ENCODE data around the gene C1orf159.
"Not testable (repeated sequence)": the region's sequence is repeated elsewhere in the genome, so short reads cannot be mapped to it uniquely, and the experiment has no call there.

The C1orf159 gene

GRCh38 chr1:1148569-1148968 is 32.7 kb upstream of the C1orf159 start:
- DNase-seq: no peak

- DNase-seq: no peak
These were observed 32.2 kb upstream of the C1orf159 start for GRCh38 chr1:1148061-1148460.

GRCh38 chr1:1146596-1146995 is 30.7 kb upstream of the C1orf159 start:
- no peak for DNase-seq

- no peak for DNase-seq
These were observed 30.1 kb upstream of the C1orf159 start for GRCh38 chr1:1146026-1146425.

GRCh38 chr1:1145547-1145914 is 29.6 kb upstream of the C1orf159 start:
- DNase-seq: no peak

GRCh38 chr1:1144843-1145546 is 29.1 kb upstream of the C1orf159 start:
- no peak for DNase-seq

- DNase-seq: no peak
These were observed 28.4 kb upstream of the C1orf159 start for GRCh38 chr1:1144122-1144842.

GRCh38 chr1:1143636-1144035 is 27.7 kb upstream of the C1orf159 start:
- DNase-seq: no peak

GRCh38 chr1:1142844-1143243 is 27.0 kb upstream of the C1orf159 start:
- DNase-seq: no peak

GRCh38 chr1:1142352-1142751 is 26.5 kb upstream of the C1orf159 start:
- not testable (repeated sequence) for DNase-seq

GRCh38 chr1:1141911-1142250 is 26.0 kb upstream of the C1orf159 start:
- no peak for DNase-seq

GRCh38 chr1:1141244-1141910 is 25.5 kb upstream of the C1orf159 start:
- DNase-seq: no peak

GRCh38 chr1:1140673-1141072 is 24.8 kb upstream of the C1orf159 start:
- no peak for DNase-seq

- peak; percentile 40 to 72 (median 50) for DNase-seq
These were observed 21.6 kb upstream of the C1orf159 start for GRCh38 chr1:1137256-1138045.

- DNase-seq: no peak
These were observed 20.8 kb upstream of the C1orf159 start for GRCh38 chr1:1136547-1137230.

GRCh38 chr1:1135339-1136136 is 19.6 kb upstream of the C1orf159 start:
- peak in 1 of 3 donors; percentile 29 for DNase-seq

GRCh38 chr1:1134300-1134970 is 18.5 kb upstream of the C1orf159 start:
- DNase-seq: no peak

GRCh38 chr1:1132956-1133750 is 17.3 kb upstream of the C1orf159 start:
- no peak for DNase-seq

GRCh38 chr1:1132042-1132950 is 16.4 kb upstream of the C1orf159 start:
- DNase-seq: no peak

All from suppressor macrophage treated with lipopolysaccharide for 1 hour (primary cell).